ENCODE data around the gene KLHDC4.

DNA sequence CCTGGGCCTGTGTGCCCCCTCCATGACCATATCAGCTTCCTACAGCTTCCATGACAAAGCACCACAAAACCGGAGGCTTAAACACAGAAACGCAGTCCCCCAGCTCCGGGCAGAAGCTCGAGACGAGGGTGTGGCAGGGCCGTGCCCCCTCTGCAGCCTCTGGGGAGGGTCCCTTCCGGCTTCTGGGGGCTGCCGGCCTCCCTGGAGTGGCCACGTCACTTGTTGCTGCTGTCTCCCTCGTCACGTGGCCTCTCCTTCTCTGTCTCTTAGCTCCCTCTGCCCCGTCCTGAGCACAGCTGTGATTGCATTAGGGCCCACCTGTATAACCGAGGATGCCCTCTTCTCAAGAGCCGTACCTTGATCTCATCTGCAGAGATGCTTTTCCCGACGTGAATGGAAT lies 98.9 kb downstream of the KLHDC4 start:
- TF ChIP-seq, protein P1, sequence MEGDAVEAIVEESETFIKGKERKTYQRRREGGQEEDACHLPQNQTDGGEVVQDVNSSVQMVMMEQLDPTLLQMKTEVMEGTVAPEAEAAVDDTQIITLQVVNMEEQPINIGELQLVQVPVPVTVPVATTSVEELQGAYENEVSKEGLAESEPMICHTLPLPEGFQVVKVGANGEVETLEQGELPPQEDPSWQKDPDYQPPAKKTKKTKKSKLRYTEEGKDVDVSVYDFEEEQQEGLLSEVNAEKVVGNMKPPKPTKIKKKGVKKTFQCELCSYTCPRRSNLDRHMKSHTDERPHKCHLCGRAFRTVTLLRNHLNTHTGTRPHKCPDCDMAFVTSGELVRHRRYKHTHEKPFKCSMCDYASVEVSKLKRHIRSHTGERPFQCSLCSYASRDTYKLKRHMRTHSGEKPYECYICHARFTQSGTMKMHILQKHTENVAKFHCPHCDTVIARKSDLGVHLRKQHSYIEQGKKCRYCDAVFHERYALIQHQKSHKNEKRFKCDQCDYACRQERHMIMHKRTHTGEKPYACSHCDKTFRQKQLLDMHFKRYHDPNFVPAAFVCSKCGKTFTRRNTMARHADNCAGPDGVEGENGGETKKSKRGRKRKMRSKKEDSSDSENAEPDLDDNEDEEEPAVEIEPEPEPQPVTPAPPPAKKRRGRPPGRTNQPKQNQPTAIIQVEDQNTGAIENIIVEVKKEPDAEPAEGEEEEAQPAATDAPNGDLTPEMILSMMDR (conservative IDR thresholded peaks at IDR 0.05; ENCODE audit: low read depth in 2 of 2), result no peak
- TF ChIP-seq EZH2phosphoT487 (IDR thresholded peaks at IDR 0.05; ENCODE audit: unreplicated experiment) (no peak), POLR2AphosphoS5 (IDR thresholded peaks at IDR 0.05; ENCODE audit: low read depth) (no peak), NANOG (IDR thresholded peaks at IDR 0.05; ENCODE audit: borderline replicate concordance) (no peak), EZH2 (IDR thresholded peaks at IDR 0.05; ENCODE audit: low read depth, unreplicated experiment) (no peak), JUNB (IDR thresholded peaks at IDR 0.05; ENCODE audit: unreplicated experiment) (no peak), STAT1 (IDR thresholded peaks at IDR 0.05; ENCODE audit: unreplicated experiment) (no peak), CREB1 (CRISPR knock-in tag; IDR thresholded peaks at IDR 0.05; ENCODE audit: low read depth) (no peak), ZNF331 (CRISPR knock-in tag; IDR thresholded peaks at IDR 0.05; ENCODE audit: low read depth) (no peak), ZNF114 (CRISPR knock-in tag; IDR thresholded peaks at IDR 0.05) (no peak)
- TF ChIP-seq, protein P2, sequence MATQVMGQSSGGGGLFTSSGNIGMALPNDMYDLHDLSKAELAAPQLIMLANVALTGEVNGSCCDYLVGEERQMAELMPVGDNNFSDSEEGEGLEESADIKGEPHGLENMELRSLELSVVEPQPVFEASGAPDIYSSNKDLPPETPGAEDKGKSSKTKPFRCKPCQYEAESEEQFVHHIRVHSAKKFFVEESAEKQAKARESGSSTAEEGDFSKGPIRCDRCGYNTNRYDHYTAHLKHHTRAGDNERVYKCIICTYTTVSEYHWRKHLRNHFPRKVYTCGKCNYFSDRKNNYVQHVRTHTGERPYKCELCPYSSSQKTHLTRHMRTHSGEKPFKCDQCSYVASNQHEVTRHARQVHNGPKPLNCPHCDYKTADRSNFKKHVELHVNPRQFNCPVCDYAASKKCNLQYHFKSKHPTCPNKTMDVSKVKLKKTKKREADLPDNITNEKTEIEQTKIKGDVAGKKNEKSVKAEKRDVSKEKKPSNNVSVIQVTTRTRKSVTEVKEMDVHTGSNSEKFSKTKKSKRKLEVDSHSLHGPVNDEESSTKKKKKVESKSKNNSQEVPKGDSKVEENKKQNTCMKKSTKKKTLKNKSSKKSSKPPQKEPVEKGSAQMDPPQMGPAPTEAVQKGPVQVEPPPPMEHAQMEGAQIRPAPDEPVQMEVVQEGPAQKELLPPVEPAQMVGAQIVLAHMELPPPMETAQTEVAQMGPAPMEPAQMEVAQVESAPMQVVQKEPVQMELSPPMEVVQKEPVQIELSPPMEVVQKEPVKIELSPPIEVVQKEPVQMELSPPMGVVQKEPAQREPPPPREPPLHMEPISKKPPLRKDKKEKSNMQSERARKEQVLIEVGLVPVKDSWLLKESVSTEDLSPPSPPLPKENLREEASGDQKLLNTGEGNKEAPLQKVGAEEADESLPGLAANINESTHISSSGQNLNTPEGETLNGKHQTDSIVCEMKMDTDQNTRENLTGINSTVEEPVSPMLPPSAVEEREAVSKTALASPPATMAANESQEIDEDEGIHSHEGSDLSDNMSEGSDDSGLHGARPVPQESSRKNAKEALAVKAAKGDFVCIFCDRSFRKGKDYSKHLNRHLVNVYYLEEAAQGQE (IDR thresholded peaks at IDR 0.05; ENCODE audit: unreplicated experiment), result no peak
- TF ChIP-seq, protein P3, sequence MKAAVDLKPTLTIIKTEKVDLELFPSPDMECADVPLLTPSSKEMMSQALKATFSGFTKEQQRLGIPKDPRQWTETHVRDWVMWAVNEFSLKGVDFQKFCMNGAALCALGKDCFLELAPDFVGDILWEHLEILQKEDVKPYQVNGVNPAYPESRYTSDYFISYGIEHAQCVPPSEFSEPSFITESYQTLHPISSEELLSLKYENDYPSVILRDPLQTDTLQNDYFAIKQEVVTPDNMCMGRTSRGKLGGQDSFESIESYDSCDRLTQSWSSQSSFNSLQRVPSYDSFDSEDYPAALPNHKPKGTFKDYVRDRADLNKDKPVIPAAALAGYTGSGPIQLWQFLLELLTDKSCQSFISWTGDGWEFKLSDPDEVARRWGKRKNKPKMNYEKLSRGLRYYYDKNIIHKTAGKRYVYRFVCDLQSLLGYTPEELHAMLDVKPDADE (IDR thresholded peaks at IDR 0.05), result no peak
- TF ChIP-seq, protein P4, sequence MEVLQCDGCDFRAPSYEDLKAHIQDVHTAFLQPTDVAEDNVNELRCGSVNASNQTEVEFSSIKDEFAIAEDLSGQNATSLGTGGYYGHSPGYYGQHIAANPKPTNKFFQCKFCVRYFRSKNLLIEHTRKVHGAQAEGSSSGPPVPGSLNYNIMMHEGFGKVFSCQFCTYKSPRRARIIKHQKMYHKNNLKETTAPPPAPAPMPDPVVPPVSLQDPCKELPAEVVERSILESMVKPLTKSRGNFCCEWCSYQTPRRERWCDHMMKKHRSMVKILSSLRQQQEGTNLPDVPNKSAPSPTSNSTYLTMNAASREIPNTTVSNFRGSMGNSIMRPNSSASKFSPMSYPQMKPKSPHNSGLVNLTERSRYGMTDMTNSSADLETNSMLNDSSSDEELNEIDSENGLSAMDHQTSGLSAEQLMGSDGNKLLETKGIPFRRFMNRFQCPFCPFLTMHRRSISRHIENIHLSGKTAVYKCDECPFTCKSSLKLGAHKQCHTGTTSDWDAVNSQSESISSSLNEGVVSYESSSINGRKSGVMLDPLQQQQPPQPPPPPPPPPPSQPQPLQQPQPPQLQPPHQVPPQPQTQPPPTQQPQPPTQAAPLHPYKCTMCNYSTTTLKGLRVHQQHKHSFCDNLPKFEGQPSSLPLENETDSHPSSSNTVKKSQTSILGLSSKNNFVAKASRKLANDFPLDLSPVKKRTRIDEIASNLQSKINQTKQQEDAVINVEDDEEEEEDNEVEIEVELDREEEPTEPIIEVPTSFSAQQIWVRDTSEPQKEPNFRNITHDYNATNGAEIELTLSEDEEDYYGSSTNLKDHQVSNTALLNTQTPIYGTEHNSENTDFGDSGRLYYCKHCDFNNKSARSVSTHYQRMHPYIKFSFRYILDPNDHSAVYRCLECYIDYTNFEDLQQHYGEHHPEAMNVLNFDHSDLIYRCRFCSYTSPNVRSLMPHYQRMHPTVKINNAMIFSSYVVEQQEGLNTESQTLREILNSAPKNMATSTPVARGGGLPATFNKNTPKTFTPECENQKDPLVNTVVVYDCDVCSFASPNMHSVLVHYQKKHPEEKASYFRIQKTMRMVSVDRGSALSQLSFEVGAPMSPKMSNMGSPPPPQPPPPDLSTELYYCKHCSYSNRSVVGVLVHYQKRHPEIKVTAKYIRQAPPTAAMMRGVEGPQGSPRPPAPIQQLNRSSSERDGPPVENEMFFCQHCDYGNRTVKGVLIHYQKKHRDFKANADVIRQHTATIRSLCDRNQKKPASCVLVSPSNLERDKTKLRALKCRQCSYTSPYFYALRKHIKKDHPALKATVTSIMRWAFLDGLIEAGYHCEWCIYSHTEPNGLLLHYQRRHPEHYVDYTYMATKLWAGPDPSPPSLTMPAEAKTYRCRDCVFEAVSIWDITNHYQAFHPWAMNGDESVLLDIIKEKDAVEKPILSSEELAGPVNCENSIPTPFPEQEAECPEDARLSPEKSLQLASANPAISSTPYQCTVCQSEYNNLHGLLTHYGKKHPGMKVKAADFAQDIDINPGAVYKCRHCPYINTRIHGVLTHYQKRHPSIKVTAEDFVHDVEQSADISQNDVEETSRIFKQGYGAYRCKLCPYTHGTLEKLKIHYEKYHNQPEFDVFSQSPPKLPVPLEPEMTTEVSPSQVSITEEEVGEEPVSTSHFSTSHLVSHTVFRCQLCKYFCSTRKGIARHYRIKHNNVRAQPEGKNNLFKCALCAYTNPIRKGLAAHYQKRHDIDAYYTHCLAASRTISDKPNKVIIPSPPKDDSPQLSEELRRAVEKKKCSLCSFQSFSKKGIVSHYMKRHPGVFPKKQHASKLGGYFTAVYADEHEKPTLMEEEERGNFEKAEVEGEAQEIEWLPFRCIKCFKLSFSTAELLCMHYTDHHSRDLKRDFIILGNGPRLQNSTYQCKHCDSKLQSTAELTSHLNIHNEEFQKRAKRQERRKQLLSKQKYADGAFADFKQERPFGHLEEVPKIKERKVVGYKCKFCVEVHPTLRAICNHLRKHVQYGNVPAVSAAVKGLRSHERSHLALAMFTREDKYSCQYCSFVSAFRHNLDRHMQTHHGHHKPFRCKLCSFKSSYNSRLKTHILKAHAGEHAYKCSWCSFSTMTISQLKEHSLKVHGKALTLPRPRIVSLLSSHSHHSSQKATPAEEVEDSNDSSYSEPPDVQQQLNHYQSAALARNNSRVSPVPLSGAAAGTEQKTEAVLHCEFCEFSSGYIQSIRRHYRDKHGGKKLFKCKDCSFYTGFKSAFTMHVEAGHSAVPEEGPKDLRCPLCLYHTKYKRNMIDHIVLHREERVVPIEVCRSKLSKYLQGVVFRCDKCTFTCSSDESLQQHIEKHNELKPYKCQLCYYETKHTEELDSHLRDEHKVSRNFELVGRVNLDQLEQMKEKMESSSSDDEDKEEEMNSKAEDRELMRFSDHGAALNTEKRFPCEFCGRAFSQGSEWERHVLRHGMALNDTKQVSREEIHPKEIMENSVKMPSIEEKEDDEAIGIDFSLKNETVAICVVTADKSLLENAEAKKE (CRISPR knock-in tag; IDR thresholded peaks at IDR 0.05), result no peak

Measured in GM23338 (cell line).